ENCODE measurements around the gene ISCA2.
A peak's percentile ranks its signal among the peaks of the same experiment; 100 is the strongest.

ISCA2 gene

DNA sequence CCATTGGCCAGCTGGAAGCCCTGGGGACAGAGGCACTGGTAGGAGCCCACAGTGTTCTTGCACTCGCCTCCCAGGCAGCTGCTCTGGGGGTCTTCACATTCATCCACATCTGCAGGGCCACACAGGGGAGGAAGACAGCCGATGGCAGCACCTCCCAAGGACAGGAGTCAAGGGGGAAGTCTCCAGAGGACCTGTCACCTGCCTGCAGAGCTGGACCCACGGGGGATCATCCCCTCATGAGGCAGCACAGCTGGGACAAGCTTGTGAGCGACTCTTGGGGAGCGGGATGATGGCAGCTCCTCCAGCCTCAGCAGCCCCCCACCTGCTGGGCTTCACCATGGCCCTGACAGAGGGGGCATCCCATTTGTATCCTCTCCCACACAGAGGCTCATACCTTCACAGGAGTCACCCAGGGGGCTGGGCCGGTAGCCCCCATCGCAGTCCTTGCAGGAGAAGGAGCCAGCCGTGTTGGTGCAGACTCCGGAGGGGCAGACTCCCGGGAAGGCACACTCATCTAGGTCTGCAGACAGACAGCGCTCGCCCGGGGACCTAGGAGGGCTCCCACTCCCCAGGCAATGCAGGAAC lies 15.4 kb downstream of the ISCA2 start:
- DNase-seq (ENCODE audit: low read depth) = no peak

GRCh38 chr14:74509587-74510222 lies 16.1 kb downstream of the ISCA2 start:
- no peak for DNase-seq (ENCODE audit: low read depth)

DNA sequence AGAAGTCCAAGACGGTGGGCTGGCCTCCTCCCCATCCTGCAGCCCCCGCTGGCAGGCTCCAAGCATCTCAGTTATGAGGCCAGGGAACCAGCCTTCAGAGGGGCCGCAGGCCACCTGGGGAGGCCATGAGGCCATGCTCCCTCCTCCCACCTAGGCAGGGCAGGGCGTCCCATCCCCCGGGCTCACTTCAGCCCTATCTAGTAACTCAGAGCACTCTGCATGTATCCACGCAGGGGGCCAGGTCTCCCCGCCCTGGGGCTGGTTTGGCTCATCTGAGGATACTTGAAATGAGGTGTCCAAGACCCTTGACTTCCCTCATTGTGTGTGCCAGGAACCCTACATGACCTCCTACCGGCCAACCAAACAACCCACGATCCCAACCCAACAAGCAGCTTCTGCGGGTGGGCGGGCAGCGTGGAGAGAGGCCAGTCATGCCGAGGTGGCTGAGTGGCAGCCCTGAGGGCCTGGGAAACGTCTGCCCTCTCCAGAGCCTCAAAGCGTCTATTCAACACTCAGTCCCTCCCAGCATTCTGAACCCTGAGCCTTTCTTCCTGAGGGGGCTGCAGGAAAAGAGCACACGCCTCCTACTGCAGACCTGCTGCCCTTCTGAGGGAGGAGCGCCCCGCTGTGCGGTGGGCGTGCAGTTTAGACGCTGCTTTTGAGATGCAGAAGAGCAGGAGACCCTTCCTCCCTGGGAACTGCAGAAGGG lies 16.8 kb downstream of the ISCA2 start:
- peak; percentile 64 for DNase-seq (ENCODE audit: low read depth)

DNA sequence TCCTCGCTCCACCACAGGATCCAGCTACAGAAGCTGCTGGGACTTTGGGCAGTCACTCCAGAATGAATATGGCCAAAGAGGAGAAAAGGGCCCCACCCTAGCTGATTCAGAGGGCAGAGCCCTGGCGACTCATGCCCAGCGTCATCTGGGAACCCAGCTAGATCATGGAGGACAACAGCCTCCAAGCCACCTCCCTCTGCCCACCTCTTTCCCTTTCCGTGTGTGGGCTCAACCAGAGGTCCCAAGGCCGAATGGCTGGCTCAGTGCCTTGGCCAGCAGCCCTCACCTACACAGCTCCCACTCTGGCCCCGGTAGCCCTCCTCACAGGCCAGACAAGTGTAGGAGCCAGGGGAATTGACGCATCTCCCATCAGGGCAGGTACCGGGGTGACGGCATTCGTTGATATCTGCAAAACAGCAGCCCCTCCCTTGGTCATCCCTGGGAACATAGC lies 17.4 kb downstream of the ISCA2 start:
- DNase-seq (ENCODE audit: low read depth) = peak; percentile 58

DNA sequence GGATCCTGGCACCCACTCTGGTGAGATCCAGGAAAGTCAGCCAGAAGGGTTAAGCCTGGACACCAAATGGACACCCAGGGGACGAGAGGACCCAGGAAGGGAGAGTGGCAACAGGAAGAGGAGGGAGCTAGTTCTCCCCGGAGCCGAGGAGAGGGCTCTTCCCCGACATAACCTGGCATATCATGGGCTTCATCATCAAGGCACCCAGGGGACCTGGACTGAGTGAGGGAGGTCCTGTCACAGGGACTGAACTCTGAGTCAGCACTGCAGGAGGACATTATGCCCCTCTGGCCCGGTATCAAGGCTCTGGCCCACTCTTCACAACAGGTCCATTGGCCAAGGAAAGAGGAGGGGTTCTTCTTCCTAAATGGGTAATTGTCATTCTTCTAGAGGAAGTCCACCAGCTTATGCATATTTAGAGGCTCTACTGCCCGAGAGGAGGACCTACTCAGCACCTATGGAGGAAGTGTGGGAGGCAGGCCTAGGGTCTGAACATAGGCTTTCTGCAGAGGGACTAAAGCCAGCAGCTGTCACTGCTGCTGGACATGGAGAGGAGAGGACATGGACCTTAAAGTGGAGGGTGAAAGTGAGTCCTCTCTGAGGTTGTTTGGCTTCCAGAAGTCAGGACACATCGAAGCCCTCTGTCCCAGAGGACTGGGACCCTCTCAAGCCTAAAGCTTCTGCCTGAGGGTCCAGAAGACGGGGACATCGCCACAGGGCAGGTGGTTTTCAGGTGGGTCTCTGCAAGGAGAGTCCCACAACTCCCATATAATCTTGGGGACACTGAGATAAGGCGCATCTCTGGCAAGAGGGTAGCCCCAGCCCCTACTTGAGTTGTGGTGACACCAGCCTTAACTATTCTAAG lies 18.6 kb downstream of the ISCA2 start:
- no peak for DNase-seq (ENCODE audit: low read depth)

- peak; percentile 93 for DNase-seq (ENCODE audit: low read depth)
These were observed 20.9 kb downstream of the ISCA2 start for GRCh38 chr14:74514471-74514941.

GRCh38 chr14:74515891-74516412 lies 22.4 kb downstream of the ISCA2 start:
- DNase-seq (ENCODE audit: low read depth) = no peak

DNA sequence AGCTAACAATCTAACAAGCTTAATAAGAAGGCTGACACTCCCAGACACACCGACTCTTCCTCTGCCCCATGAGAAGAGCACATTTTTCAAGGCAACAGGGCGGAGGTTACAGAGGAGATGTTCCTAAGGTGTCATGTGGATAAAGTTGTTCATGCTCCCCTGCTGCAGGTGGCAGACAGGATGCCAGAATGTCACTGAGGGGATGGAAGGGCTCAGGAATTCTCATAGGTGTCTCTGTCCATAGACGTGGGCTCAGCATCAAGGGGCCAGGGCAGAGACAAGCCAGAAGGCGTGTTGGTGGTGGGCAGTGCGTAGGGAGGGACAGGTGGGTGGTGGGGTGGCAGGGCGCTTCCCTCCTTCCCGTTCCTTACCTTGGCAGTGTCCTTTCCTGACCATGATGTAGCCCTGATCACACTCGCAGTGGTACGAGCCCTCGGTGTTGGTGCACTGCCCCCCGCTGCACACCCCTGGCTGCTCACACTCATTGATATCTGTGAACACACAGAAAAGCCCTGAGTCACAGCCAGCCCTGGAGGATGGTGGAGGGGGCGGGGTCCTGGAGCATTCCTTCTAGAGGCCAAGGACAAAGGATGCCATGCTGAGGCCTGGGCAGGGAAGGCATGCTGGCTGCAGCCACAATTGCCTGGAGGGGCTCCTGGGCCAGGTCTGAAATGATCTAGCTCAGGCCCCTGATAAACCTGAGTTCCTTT lies 23.0 kb downstream of the ISCA2 start:
- DNase-seq (ENCODE audit: low read depth) = peak; percentile 32

DNA sequence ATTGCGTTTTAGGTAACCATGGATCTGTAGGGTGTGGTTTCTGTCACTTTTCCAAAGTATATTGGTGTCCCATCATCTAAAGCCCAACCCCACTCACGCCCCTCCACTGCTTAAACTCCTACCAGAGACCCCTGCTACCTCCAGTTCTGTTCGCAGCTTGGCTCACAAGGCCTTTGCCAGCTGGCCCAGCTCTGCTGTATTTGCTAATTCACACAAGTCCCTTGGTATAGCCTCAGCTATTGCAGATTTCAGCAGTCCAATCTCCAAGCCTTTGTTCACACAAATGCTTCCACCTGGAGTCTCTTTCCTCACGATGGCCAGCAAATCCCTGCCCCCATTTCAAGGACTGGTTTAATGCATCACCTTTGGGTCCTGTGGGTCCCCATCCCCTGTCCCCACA lies 24.2 kb downstream of the ISCA2 start:
- no peak for DNase-seq (ENCODE audit: low read depth)

DNA sequence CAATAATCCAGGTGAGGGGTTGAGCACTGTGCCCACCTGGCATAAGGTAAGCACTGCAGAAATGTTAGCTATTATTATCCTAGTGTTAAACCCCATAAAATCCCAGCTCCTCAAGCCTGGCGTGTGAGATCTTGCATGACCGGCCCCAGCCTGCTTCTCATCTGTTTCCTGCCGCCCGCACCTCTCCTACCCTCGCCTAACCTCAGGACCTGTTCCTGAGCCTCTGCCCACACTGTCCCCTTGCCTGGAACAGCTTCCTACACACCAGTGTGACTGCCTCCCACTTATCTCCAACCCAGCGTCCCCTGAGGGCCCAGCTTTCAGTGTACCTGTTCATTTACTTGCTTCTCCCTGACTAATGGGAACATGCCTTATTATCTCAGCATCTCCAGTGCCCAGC lies 24.7 kb downstream of the ISCA2 start:
- no peak for DNase-seq (ENCODE audit: low read depth)

- no peak for DNase-seq (ENCODE audit: low read depth)
These were observed 25.9 kb downstream of the ISCA2 start for GRCh38 chr14:74519316-74520074.

DNA sequence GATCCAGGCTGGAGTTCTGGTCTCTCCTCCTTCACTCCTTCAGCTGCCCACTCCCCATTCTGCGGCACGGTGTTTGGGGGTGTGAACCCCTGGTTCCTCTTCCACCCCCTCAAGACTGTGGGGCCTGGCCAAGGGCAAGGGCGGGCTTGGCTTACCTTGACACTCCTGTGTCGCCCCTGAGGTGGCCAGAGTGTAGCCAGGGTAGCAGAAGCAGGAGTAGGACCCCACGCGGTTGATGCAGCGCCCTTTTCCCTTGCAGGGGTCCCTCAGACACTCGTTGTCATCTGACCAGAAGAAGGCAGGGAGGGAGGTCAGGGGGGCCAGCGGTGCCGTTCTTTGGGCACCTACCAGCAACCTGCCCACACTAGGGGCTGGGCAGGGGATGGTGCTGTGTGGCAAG lies 28.2 kb downstream of the ISCA2 start:
- no peak for DNase-seq (ENCODE audit: low read depth)

DNA sequence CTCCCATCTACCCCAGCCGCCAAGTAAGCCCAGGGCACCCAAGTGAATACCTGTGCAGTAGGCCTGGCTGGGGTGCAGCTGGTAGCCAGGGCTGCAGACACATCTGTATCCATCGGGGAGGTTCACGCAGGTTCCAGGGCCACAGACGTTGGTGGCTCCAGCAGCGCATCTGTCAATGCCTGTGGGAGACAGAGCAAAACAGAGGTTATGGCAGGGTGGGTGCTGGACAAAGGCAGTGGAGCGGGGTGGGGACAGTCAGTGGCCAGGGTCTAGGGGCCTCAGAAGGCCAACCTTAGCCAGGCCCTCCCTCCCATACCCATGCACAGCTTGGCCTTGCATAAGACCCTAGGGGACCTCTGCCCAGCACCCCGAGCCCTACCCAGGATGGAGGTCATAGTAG lies 29.2 kb downstream of the ISCA2 start:
- DNase-seq (ENCODE audit: low read depth) = no peak

- DNase-seq (ENCODE audit: low read depth) = peak; percentile 58
These were observed 30.7 kb downstream of the ISCA2 start for GRCh38 chr14:74524076-74524811.

DNA sequence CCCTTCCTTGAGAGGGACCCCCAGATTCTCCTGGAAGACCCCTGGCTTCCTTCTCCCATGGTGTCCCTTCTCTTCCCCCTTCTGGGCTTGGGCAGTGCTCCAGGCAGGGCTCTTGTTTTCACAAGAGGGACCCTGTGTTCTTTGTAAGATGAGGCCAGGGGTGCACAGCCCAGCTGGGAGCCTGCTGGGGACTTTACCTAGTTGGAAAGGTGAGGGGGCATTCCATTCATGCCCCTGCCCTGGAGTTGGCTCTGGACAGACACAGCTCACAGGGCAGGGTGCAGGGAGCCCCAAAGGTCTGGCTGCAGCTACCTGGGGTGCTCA lies 31.2 kb downstream of the ISCA2 start:
- DNase-seq (ENCODE audit: low read depth) = no peak

GRCh38 chr14:74525361-74525851 lies 31.8 kb downstream of the ISCA2 start:
- no peak for DNase-seq (ENCODE audit: low read depth)

DNA sequence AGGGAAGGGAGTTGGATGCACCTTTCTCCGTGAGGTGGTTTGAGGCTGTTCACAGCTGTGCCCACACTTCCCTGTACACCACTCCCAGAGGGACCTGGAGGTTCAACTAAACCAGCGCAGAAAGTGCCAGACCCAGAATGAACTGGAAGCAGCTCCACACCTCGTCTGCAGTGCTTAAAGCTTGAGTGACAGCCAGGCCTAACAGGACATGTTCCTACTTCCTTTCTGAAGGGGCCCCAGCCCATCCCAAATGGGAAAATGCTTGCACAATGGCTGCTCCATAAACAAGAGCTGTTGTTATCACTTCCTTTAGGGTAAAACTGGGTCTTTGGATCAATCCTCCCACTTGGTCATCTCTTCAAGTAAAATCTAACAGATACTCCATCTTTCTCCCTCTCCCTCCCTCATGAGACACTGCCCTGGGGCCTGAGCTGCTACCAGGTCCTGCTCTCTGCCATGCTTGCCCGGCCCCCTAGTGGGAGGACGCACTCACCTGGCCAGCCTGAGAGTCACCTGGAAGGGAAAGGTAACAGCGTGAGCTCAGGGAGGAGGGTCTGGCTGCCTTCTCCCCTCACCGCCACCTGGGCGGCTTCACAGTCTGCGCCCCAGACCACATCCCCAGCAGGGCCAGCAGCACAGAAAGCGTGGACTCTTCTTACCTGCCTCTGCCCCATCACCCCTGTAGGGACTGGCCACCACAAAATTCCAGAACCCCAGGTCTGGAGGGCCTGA lies 33.5 kb downstream of the ISCA2 start:
- DNase-seq (ENCODE audit: low read depth) = no peak

GRCh38 chr14:74527736-74528280 lies 34.2 kb downstream of the ISCA2 start:
- no peak for DNase-seq (ENCODE audit: low read depth)

- DNase-seq (ENCODE audit: low read depth) = no peak
These were observed 34.8 kb downstream of the ISCA2 start for GRCh38 chr14:74528406-74528805.

Measured in iris pigment epithelial cell (primary cell).